ENCODE results near the gene TAAR5. TPM values are rescaled to one million over a fixed set of nuclear protein-coding genes. Genes with fewer than 3 reads are reported as not detected.

Gene TAAR5
- total and polyA plus RNA-seq, 2 donors (not counting 3 experiments of a cell fraction or from before 2014, with no cell fraction given), result not detected

GRCh38 chr6:132614554-132614953 is 25.0 kb upstream of the TAAR5 start:
- CTCF ChIA-PET, result no interaction called here
- intact Hi-C loops (cut with micrococcal nuclease), result no loop called here
- H3K4me1 ChIP-seq (ENCODE audit: control insufficient read depth, extremely low read depth, insufficient read depth, low read length), result no peaks in the 10 kb centered on the region
- POLR2A ChIA-PET, result no interaction called here
- H3K9ac ChIP-seq (replicated peaks; ENCODE audit: extremely low read depth, insufficient read depth, low read length), result no peak overlapping the region
- no peaks in the 10 kb centered on the region for H3K36me3 ChIP-seq (ENCODE audit: control insufficient read depth in 2 of 2, extremely low read depth in 1 of 2, insufficient read depth in 2 of 2, low read length in 2 of 2)
- H4K20me1 ChIP-seq (replicated peaks; ENCODE audit: control insufficient read depth, extremely low read depth, insufficient read depth, low read length), result no peaks in the 10 kb centered on the region
- no peak overlapping the region for H2AFZ ChIP-seq (ENCODE audit: low read depth, low read length)
- no peak overlapping the region for H3K4me2 ChIP-seq (ENCODE audit: insufficient read depth, low read length)
- H3K27ac ChIP-seq (ENCODE audit: insufficient read depth, low read depth, low read length), result no peak overlapping the region
- H3K9me3 ChIP-seq (replicated peaks; ENCODE audit: control insufficient read depth, insufficient read depth, low read length), result no peaks in the 10 kb centered on the region
- H3K9me1 ChIP-seq (replicated peaks; ENCODE audit: control insufficient read depth, extremely low read depth, insufficient read depth, low read length), result no peaks in the 10 kb centered on the region
- no TSS peak for BruUV-seq (replicated peaks)
- H3K4me3 ChIP-seq (replicated peaks in 1 of 3; ENCODE audit: insufficient read depth in 1 of 3, low read depth in 1 of 3, low read length in 3 of 3), result no peak overlapping the region
- H3K79me2 ChIP-seq (ENCODE audit: control insufficient read depth, insufficient read depth, low read length), result no peaks in the 10 kb centered on the region
- DNase-seq (ENCODE audit: low read depth, low spot score) (no peak), FAIRE-seq (no peak)
- H3K27me3 ChIP-seq (ENCODE audit: control insufficient read depth in 2 of 2, insufficient read depth in 2 of 2, low read length in 2 of 2), result peaks cover 1 to 5% of the 10 kb centered on the region in 2 experiments
- TF ChIP-seq JUN (IDR thresholded peaks at IDR 0.05; ENCODE audit: borderline replicate concordance, insufficient read depth, insufficient read length, low read depth) (no peak), EZH2 (IDR thresholded peaks at IDR 0.05; ENCODE audit: borderline replicate concordance, low read depth, low read length, severe bottlenecking) (no peak), FOS (IDR thresholded peaks at IDR 0.05; ENCODE audit: borderline replicate concordance, insufficient read depth, low read length) (no peak), MAX (IDR thresholded peaks at IDR 0.05; ENCODE audit: insufficient read depth, insufficient read length) (no peak), POLR2AphosphoS5 (IDR thresholded peaks at IDR 0.05; ENCODE audit: insufficient read depth, low read depth, low read length) (no peak), GATA2 (IDR thresholded peaks at IDR 0.05; ENCODE audit: insufficient read depth, insufficient read length, low read depth, low read length) (no peak), CTCF (IDR thresholded peaks at IDR 0.05; ENCODE audit: extremely low read depth in 1 of 2, insufficient read depth in 1 of 2, low read depth in 1 of 2, low read length in 2 of 2) (no peak), MYC (IDR thresholded peaks at IDR 0.05; ENCODE audit: low read depth, low read length) (no peak), POLR2A (IDR thresholded peaks at IDR 0.05; ENCODE audit: low read depth, low read length) (no peak)
- dilution Hi-C loops (cut with MboI; ENCODE audit: extremely low pct_ligation_motif_present, low sequenced_read_pairs), result no loop called here

Measured in endothelial cell of umbilical vein (primary cell).